HEK293T (cell line): Measurements from ENCODE around the gene KIFC3.

ENCODE experiments used
- BHLHE40 ChIP-seq: fragments of 450-650 bp; IDR thresholded peaks from 2 replicates; pipeline ENCODE4 v1.6.1; 2016; ENCODE audit warnings: mild to moderate bottlenecking, moderate library complexity, borderline replicate concordance
- FOXK2 ChIP-seq: fragments of 450-650 bp; IDR thresholded peaks from 2 replicates; pipeline ENCODE4 v1.6.1; 2016; ENCODE audit warnings: mild to moderate bottlenecking
- HDGF ChIP-seq: fragments of 450-650 bp; IDR thresholded peaks from 2 replicates; pipeline ENCODE4 v1.6.1; 2017; ENCODE audit warnings: antibody characterized with exemption, borderline replicate concordance
- L3MBTL2 ChIP-seq: fragments of 450-650 bp; conservative IDR thresholded peaks from 2 replicates; pipeline ENCODE4 v1.6.1; 2016; ENCODE audit warnings: mild to moderate bottlenecking
- NFRKB ChIP-seq: fragments of 450-650 bp; IDR thresholded peaks from 2 replicates; pipeline ENCODE4 v1.6.1; 2016; ENCODE audit warnings: mild to moderate bottlenecking, moderate library complexity

- TF ChIP-seq FOXK2 (no peak), HDGF (no peak), BHLHE40 (no peak), NFRKB (no peak), L3MBTL2 (no peak)
Observed at GRCh38 chr16:57749101-57749692, 53.1 kb downstream of the KIFC3 start.
